ENCODE data around the gene MRPL11.
"Not testable (repeated sequence)": the region's sequence is repeated elsewhere in the genome, so short reads cannot be mapped to it uniquely, and the experiment has no call there.

Gene MRPL11

GRCh38 chr11:66466225-66467033 lies 27.8 kb upstream of the MRPL11 start, which contains the start of gene PELI3:
Gene PELI3 (plus strand): TSS chr11:66466905. CDS start chr11:66468129, 1,224 bp downstream.
- TF ChIP-seq CTCF (IDR thresholded peaks at IDR 0.05; ENCODE audit: low read depth, low read length): no peak
- peak; percentile 80 for DNase-seq (ENCODE audit: extremely low read depth, low read depth)

GRCh38 chr11:66465373-66466224 lies 27.0 kb upstream of the MRPL11 start:
- DNase-seq (ENCODE audit: extremely low read depth, low read depth): no peak
- TF ChIP-seq CTCF (IDR thresholded peaks at IDR 0.05; ENCODE audit: low read depth, low read length): no peak

- no peak for DNase-seq (ENCODE audit: extremely low read depth, low read depth)
- TF ChIP-seq CTCF (IDR thresholded peaks at IDR 0.05; ENCODE audit: low read depth, low read length): no peak
Observed at GRCh38 chr11:66464916-66465315, 26.3 kb upstream of the MRPL11 start.

GRCh38 chr11:66464116-66464515 lies 25.5 kb upstream of the MRPL11 start:
- not testable (repeated sequence) for DNase-seq (ENCODE audit: extremely low read depth, low read depth)

- TF ChIP-seq CTCF (IDR thresholded peaks at IDR 0.05; ENCODE audit: low read depth, low read length): no peak
- no peak for DNase-seq (ENCODE audit: extremely low read depth, low read depth)
Observed at GRCh38 chr11:66462911-66463310, 24.3 kb upstream of the MRPL11 start.

GRCh38 chr11:66462010-66462409 lies 23.4 kb upstream of the MRPL11 start:
- no peak for DNase-seq (ENCODE audit: extremely low read depth, low read depth)
- TF ChIP-seq CTCF (IDR thresholded peaks at IDR 0.05; ENCODE audit: low read depth, low read length): no peak

GRCh38 chr11:66459138-66459778 lies 20.6 kb upstream of the MRPL11 start:
- TF ChIP-seq CTCF (IDR thresholded peaks at IDR 0.05; ENCODE audit: low read depth, low read length): no peak
- no peak for DNase-seq (ENCODE audit: extremely low read depth, low read depth)
